A549 (cell line): ENCODE data around the gene PCBP4. TPM values are rescaled to one million over a fixed set of nuclear protein-coding genes. Genes with fewer than 3 reads are reported as not detected.

Source experiments
- ATAC-seq, 2 experiments: fragments of 200-7000 bp in 1 of 2; fragments of >200 bp in 1 of 2; cut with Nextera tagmentation in 1 of 2; cut with Tn5 transposase in 1 of 2; 3 replicates each; pipeline versions ENCODE4 v1.8.0 to v1.9.1; 2018 to 2020; ENCODE audit warnings: mild to moderate bottlenecking in 1 of 2, moderate library complexity in 1 of 2
- CTCF ChIA-PET: fragments of 300-600 bp; sonication (Branson Sonifier 250); formaldehyde crosslinking; extraction: SDS; loops from one replicate; lab custom pipeline; 2021; ENCODE audit warnings: antibody characterized with exemption, inconsistent platforms; lab: Yijun Ruan, JAX
- POLR2A ChIA-PET: fragments of 350-600 bp; formaldehyde crosslinking; extraction: SDS; loops from one replicate; lab custom pipeline; 2021; ENCODE audit warnings: antibody characterized with exemption, inconsistent platforms; lab: Yijun Ruan, JAX
- DNase-seq, 2 experiments: peaks; one replicate each; pipeline versions ENCODE4 v3.0.0 to v3.0.0-alpha.2; 2011 to 2016; ENCODE audit warnings: low read depth in 1 of 2, low spot score in 1 of 2
- FAIRE-seq: peaks from 2 replicates; lab custom pipeline; 2011; peaks lifted over from hg19 to GRCh38; lab: Jason Lieb, UNC
- H3K27ac ChIP-seq, 2 experiments: fragments of >200 bp; sonication (Bioruptor Twin); formaldehyde crosslinking; 3 replicates each; pipeline ENCODE4 v1.5.1; 2016 to 2017
- H3K4me1 ChIP-seq: fragments of >200 bp; sonication (Bioruptor Twin); formaldehyde crosslinking; 3 replicates; pipeline ENCODE4 v1.6.1; 2016
- H3K4me2 ChIP-seq: fragments of >200 bp; sonication (Bioruptor Twin); formaldehyde crosslinking; 3 replicates; pipeline ENCODE4 v1.6.1; 2016
- H3K4me3 ChIP-seq: fragments of >200 bp; sonication (Bioruptor Twin); formaldehyde crosslinking; 3 replicates; pipeline ENCODE4 v1.5.1; 2016
- H3K9me3 ChIP-seq: fragments of >200 bp; sonication (Bioruptor Twin); formaldehyde crosslinking; 3 replicates; pipeline ENCODE4 v1.6.1; 2016
- CBX2 ChIP-seq: fragments of 200-600 bp; sonication (generic); IDR thresholded peaks from 2 replicates; pipeline ENCODE4 v1.6.1; 2016; ENCODE audit warnings: low read depth, mild to moderate bottlenecking, borderline replicate concordance
- CHD2 ChIP-seq: fragments of 150-350 bp; IDR thresholded peaks from 2 replicates; pipeline ENCODE4 v1.6.1; 2014; ENCODE audit warnings: low read length; ENCODE audit not compliant: partially characterized antibody
- CHD4 ChIP-seq: fragments of 200-600 bp; sonication (generic); IDR thresholded peaks from 2 replicates; pipeline ENCODE4 v1.6.1; 2016; ENCODE audit warnings: antibody characterized with exemption, mild to moderate bottlenecking, borderline replicate concordance
- ESRRA ChIP-seq: fragments of 150-350 bp; IDR thresholded peaks from 2 replicates; pipeline ENCODE4 v1.6.1; 2014; ENCODE audit warnings: mild to moderate bottlenecking, low read length, borderline replicate concordance
- FOSB ChIP-seq: fragments of 250-450 bp; sonication (Bioruptor Pico); IDR thresholded peaks from 2 replicates; pipeline ENCODE4 v1.5.0; 2020; ENCODE audit warnings: mild to moderate bottlenecking, moderate library complexity
- FOXS1 ChIP-seq: fragments of 250-450 bp; sonication (Bioruptor Pico); IDR thresholded peaks from 2 replicates; pipeline ENCODE4 v1.5.0; 2020; ENCODE audit warnings: mild to moderate bottlenecking, moderate library complexity
- GATA3 ChIP-seq: IDR thresholded peaks from 2 replicates; pipeline ENCODE4 v1.6.1; 2012; ENCODE audit warnings: borderline replicate concordance
- HEYL ChIP-seq: fragments of 250-450 bp; sonication (Bioruptor Pico); IDR thresholded peaks from 2 replicates; pipeline ENCODE4 v1.8.0; 2021; ENCODE audit warnings: mild to moderate bottlenecking, moderate library complexity
- HOXB13 ChIP-seq: fragments of 250-450 bp; sonication (Bioruptor Pico); IDR thresholded peaks from 2 replicates; pipeline ENCODE4 v1.5.0; 2020; ENCODE audit warnings: low read depth, mild to moderate bottlenecking, moderate library complexity
- HOXB5 ChIP-seq: fragments of 250-450 bp; sonication (Bioruptor Pico); IDR thresholded peaks from 2 replicates; pipeline ENCODE4 v1.5.0; 2020; ENCODE audit warnings: mild to moderate bottlenecking, moderate library complexity
- JUN ChIP-seq, 2 experiments: fragments of >200 bp; sonication (Bioruptor Twin); formaldehyde crosslinking; IDR thresholded peaks; 2 replicates in 1 of 2; 3 replicates in 1 of 2; pipeline ENCODE4 v1.6.1; 2016 to 2017
- KDM5A ChIP-seq: fragments of 200-600 bp; sonication (generic); IDR thresholded peaks from 2 replicates; pipeline ENCODE4 v1.6.1; 2016; ENCODE audit warnings: antibody characterized with exemption, mild to moderate bottlenecking
- MAZ ChIP-seq: fragments of 150-350 bp; IDR thresholded peaks from 2 replicates; pipeline ENCODE4 v1.6.1; 2014; ENCODE audit warnings: antibody characterized with exemption, low read depth, low read length, borderline replicate concordance
- MYC ChIP-seq: IDR thresholded peaks from 2 replicates; pipeline ENCODE4 v1.6.1; 2012; ENCODE audit warnings: mild to moderate bottlenecking, inconsistent platforms, low read length, improper control_type of control experiment, borderline replicate concordance
- POLR2A ChIP-seq: IDR thresholded peaks from 2 replicates; pipeline ENCODE4 v1.6.1; 2012; ENCODE audit warnings: mild to moderate bottlenecking, low read length
- POLR2AphosphoS2 ChIP-seq: conservative IDR thresholded peaks from 2 replicates; pipeline ENCODE4 v1.6.1; 2012; ENCODE audit warnings: low read length, improper control_type of control experiment, inconsistent platforms
- SMC3 ChIP-seq: fragments of >200 bp; sonication (Bioruptor Twin); formaldehyde crosslinking; IDR thresholded peaks from 3 replicates; pipeline ENCODE4 v1.6.1; 2018; ENCODE audit warnings: inconsistent platforms
- ZC3H11A ChIP-seq: fragments of 450-650 bp; IDR thresholded peaks from 2 replicates; pipeline ENCODE4 v1.6.1; 2014; ENCODE audit warnings: antibody characterized with exemption, mild to moderate bottlenecking
- WGBS: methylation state at CpG from one replicate; pipeline ENCODE4 v1.1.6; 2017; ENCODE audit errors: missing lambda C conversion rate; 5-methylcytosine and 5-hydroxymethylcytosine counted together
- polyA plus RNA-seq, 4 experiments: library from polyadenylated mRNA; depleted of rRNA in 3 of 4; stranded (reverse); fragments of >200 nt; fragmentation: RNase III in 1 of 4; extraction: RNeasy Plus Mini Kit Qiagen cat#74134 plus additional on column Dnase treatment in 1 of 4; gene quantifications; 2 replicates in 3 of 4; 3 replicates in 1 of 4; pipeline ENCODE4 v1.2.3, GENCODE V29; 2011 to 2017
- TF ChIP-seq, protein P1 (sequence below): fragments of 450-650 bp; IDR thresholded peaks from 2 replicates; pipeline ENCODE4 v1.6.1; 2014; ENCODE audit warnings: antibody characterized with exemption
- TF ChIP-seq, protein P2 (sequence below): fragments of 200-600 bp; sonication (generic); IDR thresholded peaks from 2 replicates; pipeline ENCODE4 v1.6.1; 2016; ENCODE audit warnings: antibody characterized with exemption, mild to moderate bottlenecking, moderate library complexity
- TF ChIP-seq, protein P3 (sequence below): fragments of 250-450 bp; sonication (Bioruptor Pico); IDR thresholded peaks from 2 replicates; pipeline ENCODE4 v1.5.0; 2021; ENCODE audit warnings: mild to moderate bottlenecking, moderate library complexity, borderline replicate concordance
- TF ChIP-seq, protein P4 (sequence below): fragments of 250-450 bp; sonication (Bioruptor Pico); IDR thresholded peaks from 2 replicates; pipeline ENCODE4 v1.5.0; 2020; ENCODE audit warnings: low read depth, mild to moderate bottlenecking, moderate library complexity
- TF ChIP-seq, protein P5 (sequence below): fragments of >200 bp; sonication (Bioruptor Twin); formaldehyde crosslinking; IDR thresholded peaks from 3 replicates; pipeline ENCODE4 v1.5.1; 2016
- TF ChIP-seq, protein P6 (sequence below): IDR thresholded peaks from 2 replicates; pipeline ENCODE4 v1.6.1; 2012; ENCODE audit warnings: low read depth, borderline replicate concordance

The PCBP4 gene
- polyA plus RNA-seq, 2 of the 4 experiments (the other 2 are of a cell fraction), result 8.6 to 10.9 TPM

DNA sequence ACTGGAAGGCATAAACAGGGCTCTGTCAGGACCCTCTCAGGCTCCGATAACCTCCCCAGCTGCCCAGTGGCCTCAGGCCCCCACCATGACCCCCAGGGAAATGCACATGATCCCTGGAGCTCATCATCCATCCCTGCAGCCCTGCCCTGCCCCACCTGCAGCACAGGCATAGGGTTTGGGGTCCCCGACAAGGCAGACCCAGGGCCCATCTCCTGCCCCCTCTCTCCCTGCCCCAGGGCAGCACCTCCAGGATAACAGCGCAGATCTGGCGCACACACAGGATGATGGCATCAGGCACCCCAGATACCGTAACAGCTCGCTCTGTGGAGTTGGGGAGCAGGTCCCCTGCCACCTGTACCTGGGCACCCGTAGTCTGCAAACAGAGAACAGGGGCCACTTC, 7.6 kb downstream of the PCBP4 start:
- TF ChIP-seq HOXB5 (CRISPR knock-in tag) (no peak), FOXS1 (CRISPR knock-in tag) (no peak), SMC3 (no peak), MAZ (no peak), GATA3 (no peak), CBX2 (no peak), FOSB (no peak), KDM5A (no peak)
- TF ChIP-seq, protein P1, sequence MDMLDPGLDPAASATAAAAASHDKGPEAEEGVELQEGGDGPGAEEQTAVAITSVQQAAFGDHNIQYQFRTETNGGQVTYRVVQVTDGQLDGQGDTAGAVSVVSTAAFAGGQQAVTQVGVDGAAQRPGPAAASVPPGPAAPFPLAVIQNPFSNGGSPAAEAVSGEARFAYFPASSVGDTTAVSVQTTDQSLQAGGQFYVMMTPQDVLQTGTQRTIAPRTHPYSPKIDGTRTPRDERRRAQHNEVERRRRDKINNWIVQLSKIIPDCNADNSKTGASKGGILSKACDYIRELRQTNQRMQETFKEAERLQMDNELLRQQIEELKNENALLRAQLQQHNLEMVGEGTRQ, result no peak
- TF ChIP-seq, protein P2, sequence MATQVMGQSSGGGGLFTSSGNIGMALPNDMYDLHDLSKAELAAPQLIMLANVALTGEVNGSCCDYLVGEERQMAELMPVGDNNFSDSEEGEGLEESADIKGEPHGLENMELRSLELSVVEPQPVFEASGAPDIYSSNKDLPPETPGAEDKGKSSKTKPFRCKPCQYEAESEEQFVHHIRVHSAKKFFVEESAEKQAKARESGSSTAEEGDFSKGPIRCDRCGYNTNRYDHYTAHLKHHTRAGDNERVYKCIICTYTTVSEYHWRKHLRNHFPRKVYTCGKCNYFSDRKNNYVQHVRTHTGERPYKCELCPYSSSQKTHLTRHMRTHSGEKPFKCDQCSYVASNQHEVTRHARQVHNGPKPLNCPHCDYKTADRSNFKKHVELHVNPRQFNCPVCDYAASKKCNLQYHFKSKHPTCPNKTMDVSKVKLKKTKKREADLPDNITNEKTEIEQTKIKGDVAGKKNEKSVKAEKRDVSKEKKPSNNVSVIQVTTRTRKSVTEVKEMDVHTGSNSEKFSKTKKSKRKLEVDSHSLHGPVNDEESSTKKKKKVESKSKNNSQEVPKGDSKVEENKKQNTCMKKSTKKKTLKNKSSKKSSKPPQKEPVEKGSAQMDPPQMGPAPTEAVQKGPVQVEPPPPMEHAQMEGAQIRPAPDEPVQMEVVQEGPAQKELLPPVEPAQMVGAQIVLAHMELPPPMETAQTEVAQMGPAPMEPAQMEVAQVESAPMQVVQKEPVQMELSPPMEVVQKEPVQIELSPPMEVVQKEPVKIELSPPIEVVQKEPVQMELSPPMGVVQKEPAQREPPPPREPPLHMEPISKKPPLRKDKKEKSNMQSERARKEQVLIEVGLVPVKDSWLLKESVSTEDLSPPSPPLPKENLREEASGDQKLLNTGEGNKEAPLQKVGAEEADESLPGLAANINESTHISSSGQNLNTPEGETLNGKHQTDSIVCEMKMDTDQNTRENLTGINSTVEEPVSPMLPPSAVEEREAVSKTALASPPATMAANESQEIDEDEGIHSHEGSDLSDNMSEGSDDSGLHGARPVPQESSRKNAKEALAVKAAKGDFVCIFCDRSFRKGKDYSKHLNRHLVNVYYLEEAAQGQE, result no peak
- POLR2A ChIA-PET, result no interaction called here

DNA sequence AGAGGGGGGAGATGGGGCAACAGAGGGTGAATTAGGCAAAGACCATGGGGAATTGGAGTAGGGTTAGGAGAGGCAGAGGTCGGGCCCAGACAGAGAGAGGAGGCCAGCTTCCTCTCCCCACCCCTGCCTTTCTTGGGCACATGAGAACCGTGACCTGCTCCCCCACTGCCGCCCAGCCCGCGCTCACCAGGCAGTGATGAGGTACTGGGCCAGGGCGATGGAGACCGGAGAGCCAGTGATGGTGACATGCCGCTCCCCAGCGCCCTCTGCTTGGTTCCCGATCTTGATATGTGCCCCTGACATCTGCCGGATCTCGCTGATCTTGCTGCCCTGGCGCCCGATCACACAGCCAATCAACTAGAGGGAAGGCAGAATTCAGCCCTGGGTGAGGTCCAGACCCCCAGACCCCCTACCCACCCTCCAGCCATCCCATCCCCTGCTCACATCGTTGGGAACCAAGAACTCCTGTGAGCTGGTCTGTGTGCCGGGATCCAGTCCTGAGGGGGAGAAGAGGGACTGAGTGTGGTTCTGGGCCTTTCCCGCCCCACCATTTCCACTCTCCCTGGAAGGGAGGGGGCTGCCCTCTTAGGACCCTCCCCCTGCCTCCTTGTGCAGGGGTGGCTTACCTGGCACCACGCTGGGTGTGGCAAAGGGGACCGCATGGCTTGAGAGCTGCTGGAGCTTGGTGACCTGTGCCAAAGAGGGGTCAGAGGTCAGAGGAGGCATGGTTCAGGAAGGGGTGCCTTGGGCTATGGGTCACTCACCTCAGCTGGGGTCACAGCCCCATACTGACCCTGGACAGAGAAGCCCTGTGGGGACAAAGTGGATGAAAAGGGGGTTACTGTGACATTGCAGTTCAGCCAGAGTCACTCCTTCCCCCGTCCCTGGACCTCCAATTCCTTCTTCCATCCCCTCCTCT, 8.4 kb downstream of the PCBP4 start:
- 91% methylated on average over 12 of the region's 20 CpGs for WGBS
- Histone ChIP-seq H3K27ac (no peak overlapping the region), H3K9me3 (no peaks in the 10 kb centered on the region), H3K4me2 (no peak overlapping the region), H3K4me3 (no peak overlapping the region), H3K4me1 (no peaks in the 10 kb centered on the region)
- no peak for DNase-seq
- TF ChIP-seq HEYL (no peak), POLR2A (no peak), ZC3H11A (no peak), ESRRA (no peak), MYC (no peak), FOSB (no peak), CHD4 (no peak), POLR2AphosphoS2 (no peak), JUN (IDR thresholded peaks at IDR 0.05) (no peak), HOXB13 (CRISPR knock-in tag) (no peak), FOXS1 (CRISPR knock-in tag) (no peak), CHD2 (no peak)
- TF ChIP-seq, protein P3, sequence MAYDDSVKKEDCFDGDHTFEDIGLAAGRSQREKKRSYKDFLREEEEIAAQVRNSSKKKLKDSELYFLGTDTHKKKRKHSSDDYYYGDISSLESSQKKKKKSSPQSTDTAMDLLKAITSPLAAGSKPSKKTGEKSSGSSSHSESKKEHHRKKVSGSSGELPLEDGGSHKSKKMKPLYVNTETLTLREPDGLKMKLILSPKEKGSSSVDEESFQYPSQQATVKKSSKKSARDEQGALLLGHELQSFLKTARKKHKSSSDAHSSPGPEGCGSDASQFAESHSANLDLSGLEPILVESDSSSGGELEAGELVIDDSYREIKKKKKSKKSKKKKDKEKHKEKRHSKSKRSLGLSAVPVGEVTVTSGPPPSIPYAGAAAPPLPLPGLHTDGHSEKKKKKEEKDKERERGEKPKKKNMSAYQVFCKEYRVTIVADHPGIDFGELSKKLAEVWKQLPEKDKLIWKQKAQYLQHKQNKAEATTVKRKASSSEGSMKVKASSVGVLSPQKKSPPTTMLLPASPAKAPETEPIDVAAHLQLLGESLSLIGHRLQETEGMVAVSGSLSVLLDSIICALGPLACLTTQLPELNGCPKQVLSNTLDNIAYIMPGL (CRISPR knock-in tag), result no peak
- TF ChIP-seq, protein P4, sequence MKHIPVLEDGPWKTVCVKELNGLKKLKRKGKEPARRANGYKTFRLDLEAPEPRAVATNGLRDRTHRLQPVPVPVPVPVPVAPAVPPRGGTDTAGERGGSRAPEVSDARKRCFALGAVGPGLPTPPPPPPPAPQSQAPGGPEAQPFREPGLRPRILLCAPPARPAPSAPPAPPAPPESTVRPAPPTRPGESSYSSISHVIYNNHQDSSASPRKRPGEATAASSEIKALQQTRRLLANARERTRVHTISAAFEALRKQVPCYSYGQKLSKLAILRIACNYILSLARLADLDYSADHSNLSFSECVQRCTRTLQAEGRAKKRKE (CRISPR knock-in tag), result no peak
- TF ChIP-seq, protein P5, sequence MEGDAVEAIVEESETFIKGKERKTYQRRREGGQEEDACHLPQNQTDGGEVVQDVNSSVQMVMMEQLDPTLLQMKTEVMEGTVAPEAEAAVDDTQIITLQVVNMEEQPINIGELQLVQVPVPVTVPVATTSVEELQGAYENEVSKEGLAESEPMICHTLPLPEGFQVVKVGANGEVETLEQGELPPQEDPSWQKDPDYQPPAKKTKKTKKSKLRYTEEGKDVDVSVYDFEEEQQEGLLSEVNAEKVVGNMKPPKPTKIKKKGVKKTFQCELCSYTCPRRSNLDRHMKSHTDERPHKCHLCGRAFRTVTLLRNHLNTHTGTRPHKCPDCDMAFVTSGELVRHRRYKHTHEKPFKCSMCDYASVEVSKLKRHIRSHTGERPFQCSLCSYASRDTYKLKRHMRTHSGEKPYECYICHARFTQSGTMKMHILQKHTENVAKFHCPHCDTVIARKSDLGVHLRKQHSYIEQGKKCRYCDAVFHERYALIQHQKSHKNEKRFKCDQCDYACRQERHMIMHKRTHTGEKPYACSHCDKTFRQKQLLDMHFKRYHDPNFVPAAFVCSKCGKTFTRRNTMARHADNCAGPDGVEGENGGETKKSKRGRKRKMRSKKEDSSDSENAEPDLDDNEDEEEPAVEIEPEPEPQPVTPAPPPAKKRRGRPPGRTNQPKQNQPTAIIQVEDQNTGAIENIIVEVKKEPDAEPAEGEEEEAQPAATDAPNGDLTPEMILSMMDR, result no peak
- TF ChIP-seq, protein P1, result no peak
- TF ChIP-seq, protein P6, sequence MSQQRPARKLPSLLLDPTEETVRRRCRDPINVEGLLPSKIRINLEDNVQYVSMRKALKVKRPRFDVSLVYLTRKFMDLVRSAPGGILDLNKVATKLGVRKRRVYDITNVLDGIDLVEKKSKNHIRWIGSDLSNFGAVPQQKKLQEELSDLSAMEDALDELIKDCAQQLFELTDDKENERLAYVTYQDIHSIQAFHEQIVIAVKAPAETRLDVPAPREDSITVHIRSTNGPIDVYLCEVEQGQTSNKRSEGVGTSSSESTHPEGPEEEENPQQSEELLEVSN, result no peak
- ChIA-PET POLR2A (no interaction called here), CTCF (interaction anchor here (1.0 to 2.9 kb wide), 3 partner anchors 8 to 17 kb away, joined by 3 to 13 read pairs (median 3); partner anchors contain the start of genes PARP3, PCBP4 and RRP9)
- no peak for ATAC-seq
- no peak for FAIRE-seq

More for the DNA sequence above, 7.6 kb downstream of the PCBP4 start:
- DNase-seq (no peak), ATAC-seq (no peak), FAIRE-seq (no peak)
- Histone ChIP-seq H3K9me3 (no peaks in the 10 kb centered on the region), H3K4me1 (no peaks in the 10 kb centered on the region), H3K4me2 (no peak overlapping the region), H3K4me3 (no peak overlapping the region), H3K27ac (no peak overlapping the region)
- CTCF ChIA-PET, result interaction anchor here (1.0 kb wide), 1 partner anchor 18 kb away, joined by 3 read pairs; the partner anchor contains the start of gene RRP9
- WGBS, result 100% methylated on average over 3 of the region's 7 CpGs
